ENCODE results near the gene RAB6A.

DNA sequence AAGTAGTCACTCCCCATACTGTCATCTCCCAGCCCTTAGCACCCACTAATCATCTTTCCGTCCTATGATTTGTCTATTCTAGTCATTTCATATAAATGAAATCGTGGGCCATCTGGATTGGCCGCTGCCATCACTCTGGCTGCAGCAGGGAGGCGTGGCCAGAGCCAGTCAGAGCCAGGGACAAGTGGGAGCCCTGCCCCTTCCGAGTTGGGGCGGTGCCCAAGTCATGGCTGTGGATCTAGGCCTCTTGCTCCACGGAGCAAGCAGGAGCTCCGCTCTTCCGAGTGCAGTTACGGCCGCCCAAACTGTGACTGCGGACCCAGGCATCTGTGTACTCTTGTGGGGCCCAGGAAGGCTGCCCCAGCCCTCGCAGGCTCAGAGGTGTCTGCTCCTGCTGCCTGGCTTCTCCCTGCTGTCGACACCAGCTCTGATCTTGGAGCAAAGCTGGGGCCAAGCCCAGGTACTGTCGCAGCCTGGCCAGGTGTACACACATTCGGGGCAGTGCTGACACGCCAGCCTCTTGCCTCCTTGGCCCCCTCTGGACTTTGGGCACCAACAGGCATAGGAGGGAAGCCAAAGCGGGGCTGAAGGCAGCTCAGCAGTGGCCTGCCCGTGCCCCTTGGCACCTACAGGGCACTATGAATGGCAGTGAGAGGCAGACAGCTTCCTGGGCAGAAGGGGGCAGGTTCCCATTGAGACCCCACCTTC, 35.2 kb upstream of the RAB6A start:
- TF ChIP-seq CTCF (IDR thresholded peaks at IDR 0.05; ENCODE audit: extremely low read depth in 1 of 2, insufficient read depth in 1 of 2, low read depth in 1 of 2, low read length in 2 of 2): no peak
- TF ChIP-seq EZH2 (IDR thresholded peaks at IDR 0.05; ENCODE audit: borderline replicate concordance, low read depth, low read length, severe bottlenecking): no peak
